NT2/D1 (cell line): ENCODE results near the gene SMNDC1.

Experiments used
- SUZ12 ChIP-seq: IDR thresholded peaks from 2 replicates; pipeline ENCODE4 v1.6.1; 2011; ENCODE audit not compliant: insufficient read length, insufficient read depth; ENCODE audit errors: extremely low read depth
- ZNF274 ChIP-seq: IDR thresholded peaks from 2 replicates; pipeline ENCODE4 v1.6.1; 2011; ENCODE audit warnings: mild to moderate bottlenecking, low read depth, low read length

DNA sequence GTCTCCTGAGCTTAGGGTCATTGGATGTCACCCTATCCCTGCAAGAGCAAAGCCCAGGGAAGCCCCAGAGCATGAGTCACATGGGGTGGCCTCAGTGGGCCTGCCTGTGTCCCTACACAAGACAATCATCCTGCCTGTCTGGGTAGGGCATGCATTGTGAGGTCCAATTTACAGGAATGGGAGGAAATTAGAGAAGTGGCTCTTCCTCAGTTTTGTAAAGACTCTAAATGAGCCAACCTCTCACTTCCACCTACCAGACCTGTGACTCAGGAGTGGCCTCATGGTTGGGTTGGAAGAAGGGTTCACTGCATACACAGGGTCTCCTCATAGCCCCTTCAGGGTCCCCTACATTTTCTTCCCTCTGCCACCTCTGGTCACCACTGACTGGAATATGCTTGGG lies 43.6 kb upstream of the SMNDC1 start:
- no peak for TF ChIP-seq SUZ12
- no peak for TF ChIP-seq ZNF274
